ENCODE measurements around the gene CALML3.

The CALML3 gene

DNA sequence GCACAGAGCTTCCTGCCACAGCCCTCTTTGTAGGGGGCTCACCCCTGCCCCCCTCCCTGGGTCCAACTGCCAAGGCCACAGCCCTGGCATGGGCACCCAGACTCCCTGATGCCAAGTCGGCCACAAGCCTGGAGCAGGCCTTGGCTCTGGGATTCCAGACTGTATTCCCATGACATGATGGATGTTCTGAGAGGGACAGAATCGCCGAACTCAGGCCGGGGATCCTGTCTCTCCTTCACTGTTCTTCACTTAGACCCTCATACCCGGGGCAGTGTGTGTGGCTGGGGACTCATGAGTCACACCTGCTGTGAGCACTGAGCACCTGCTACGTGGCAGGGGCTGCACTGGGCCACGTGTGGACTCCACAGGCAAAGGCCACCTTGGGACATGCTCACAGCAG lies 33.3 kb upstream of the CALML3 start:
- WGBS, 2 experiments = 93 to 95% methylated on average over 7 of the region's 7 CpGs
- Histone ChIP-seq H3K4me3 (ENCODE audit: insufficient read depth, low read depth, low read length) (no peak overlapping the region), H3K27me3 (ENCODE audit: control insufficient read depth, insufficient read depth, low read length, poor library complexity, severe bottlenecking) (no peaks in the 10 kb centered on the region), H3K9me3 (ENCODE audit: control insufficient read depth, low read length) (no peaks in the 10 kb centered on the region), H3K27ac (ENCODE audit: insufficient read depth, low read depth, low read length, poor library complexity, severe bottlenecking) (no peak overlapping the region), H3K36me3 (ENCODE audit: control insufficient read depth, insufficient read depth, low read length) (no peaks in the 10 kb centered on the region), H3K4me1 (ENCODE audit: control insufficient read depth, insufficient read depth, low read length) (peaks cover 2% of the 10 kb centered on the region)

GRCh38 chr10:5492322-5492855 lies 32.4 kb upstream of the CALML3 start:
- H3K27ac ChIP-seq (ENCODE audit: insufficient read depth, low read depth, low read length, poor library complexity, severe bottlenecking) = no peak overlapping the region
- no peaks in the 10 kb centered on the region for H3K9me3 ChIP-seq (ENCODE audit: control insufficient read depth, low read length)
- no peaks in the 10 kb centered on the region for H3K27me3 ChIP-seq (ENCODE audit: control insufficient read depth, insufficient read depth, low read length, poor library complexity, severe bottlenecking)
- 93 to 94% methylated on average over 4 of the region's 4 CpGs for WGBS, 2 experiments
- no peaks in the 10 kb centered on the region for H3K36me3 ChIP-seq (ENCODE audit: control insufficient read depth, insufficient read depth, low read length)
- no peak overlapping the region for H3K4me3 ChIP-seq (ENCODE audit: insufficient read depth, low read depth, low read length)
- no peaks in the 10 kb centered on the region for H3K4me1 ChIP-seq (ENCODE audit: control insufficient read depth, insufficient read depth, low read length)

GRCh38 chr10:5492929-5493576 lies 31.7 kb upstream of the CALML3 start:
- Histone ChIP-seq H3K27me3 (ENCODE audit: control insufficient read depth, insufficient read depth, low read length, poor library complexity, severe bottlenecking) (no peaks in the 10 kb centered on the region), H3K9me3 (ENCODE audit: control insufficient read depth, low read length) (no peaks in the 10 kb centered on the region), H3K4me1 (ENCODE audit: control insufficient read depth, insufficient read depth, low read length) (no peaks in the 10 kb centered on the region), H3K36me3 (ENCODE audit: control insufficient read depth, insufficient read depth, low read length) (no peaks in the 10 kb centered on the region), H3K27ac (ENCODE audit: insufficient read depth, low read depth, low read length, poor library complexity, severe bottlenecking) (no peak overlapping the region), H3K4me3 (ENCODE audit: insufficient read depth, low read depth, low read length) (no peak overlapping the region)
- WGBS, 2 experiments = 93 to 94% methylated on average over 13 of the region's 13 CpGs

DNA sequence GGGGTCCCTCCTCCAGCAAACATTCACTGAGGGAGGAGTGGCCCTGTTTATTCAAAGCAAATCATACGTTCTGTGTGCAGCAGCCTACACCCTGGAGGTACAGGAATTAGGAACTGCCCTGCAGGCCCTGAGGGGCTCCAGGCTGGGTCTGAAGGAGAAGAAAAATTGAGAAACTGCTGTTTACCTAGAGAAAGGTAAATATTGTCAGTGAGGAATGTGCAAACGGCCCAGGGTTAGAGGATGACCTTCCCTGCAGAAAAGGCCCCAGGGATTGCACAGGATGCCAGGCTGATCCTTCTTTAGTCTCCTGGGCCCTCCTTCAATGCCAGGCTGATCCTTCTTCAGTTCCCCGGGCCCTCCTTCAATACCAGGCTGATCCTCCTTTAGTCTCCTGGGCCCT lies 31.1 kb upstream of the CALML3 start:
- Histone ChIP-seq H3K4me3 (ENCODE audit: insufficient read depth, low read depth, low read length) (no peak overlapping the region), H3K9me3 (ENCODE audit: control insufficient read depth, low read length) (no peaks in the 10 kb centered on the region), H3K27me3 (ENCODE audit: control insufficient read depth, insufficient read depth, low read length, poor library complexity, severe bottlenecking) (no peaks in the 10 kb centered on the region), H3K36me3 (ENCODE audit: control insufficient read depth, insufficient read depth, low read length) (no peaks in the 10 kb centered on the region), H3K27ac (ENCODE audit: insufficient read depth, low read depth, low read length, poor library complexity, severe bottlenecking) (peak overlapping the region; percentile 8), H3K4me1 (ENCODE audit: control insufficient read depth, insufficient read depth, low read length) (no peaks in the 10 kb centered on the region)
- WGBS, 2 experiments = 74 to 84% methylated on average over 3 of the region's 3 CpGs

DNA sequence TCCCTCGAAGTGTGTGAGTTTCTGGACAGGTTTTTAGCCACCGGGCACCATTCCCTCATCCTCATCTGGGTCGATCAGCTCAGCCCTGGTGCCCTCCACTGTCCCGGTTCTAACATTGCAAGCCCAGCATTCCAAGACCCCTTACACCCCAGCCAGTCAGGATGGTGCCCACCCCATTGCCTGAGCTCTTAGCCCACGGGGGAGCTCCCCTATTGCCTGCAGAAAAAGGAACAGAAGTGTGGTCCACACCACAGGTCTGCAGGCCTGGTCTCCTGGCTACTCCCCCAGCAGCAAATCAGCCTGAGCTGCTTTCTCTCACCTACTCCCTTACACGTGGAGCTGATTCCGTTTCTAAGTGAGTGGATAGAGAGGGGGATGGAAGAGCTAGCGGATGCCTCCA lies 30.1 kb upstream of the CALML3 start:
- no peak overlapping the region for H3K27ac ChIP-seq (ENCODE audit: insufficient read depth, low read depth, low read length, poor library complexity, severe bottlenecking)
- WGBS, 2 experiments = 93 to 96% methylated on average over 8 of the region's 8 CpGs
- no peaks in the 10 kb centered on the region for H3K36me3 ChIP-seq (ENCODE audit: control insufficient read depth, insufficient read depth, low read length)
- no peaks in the 10 kb centered on the region for H3K9me3 ChIP-seq (ENCODE audit: control insufficient read depth, low read length)
- H3K4me1 ChIP-seq (ENCODE audit: control insufficient read depth, insufficient read depth, low read length) = no peaks in the 10 kb centered on the region
- no peaks in the 10 kb centered on the region for H3K27me3 ChIP-seq (ENCODE audit: control insufficient read depth, insufficient read depth, low read length, poor library complexity, severe bottlenecking)
- no peak overlapping the region for H3K4me3 ChIP-seq (ENCODE audit: insufficient read depth, low read depth, low read length)

- Histone ChIP-seq H3K4me1 (ENCODE audit: control insufficient read depth, insufficient read depth, low read length) (no peaks in the 10 kb centered on the region), H3K36me3 (ENCODE audit: control insufficient read depth, insufficient read depth, low read length) (no peaks in the 10 kb centered on the region), H3K4me3 (ENCODE audit: insufficient read depth, low read depth, low read length) (no peak overlapping the region), H3K9me3 (ENCODE audit: control insufficient read depth, low read length) (no peaks in the 10 kb centered on the region), H3K27me3 (ENCODE audit: control insufficient read depth, insufficient read depth, low read length, poor library complexity, severe bottlenecking) (no peaks in the 10 kb centered on the region), H3K27ac (ENCODE audit: insufficient read depth, low read depth, low read length, poor library complexity, severe bottlenecking) (no peak overlapping the region)
- 92 to 93% methylated on average over 24 to 25 of the region's 25 CpGs for WGBS, 2 experiments
These were observed 28.2 kb upstream of the CALML3 start for GRCh38 chr10:5496261-5497250.

DNA sequence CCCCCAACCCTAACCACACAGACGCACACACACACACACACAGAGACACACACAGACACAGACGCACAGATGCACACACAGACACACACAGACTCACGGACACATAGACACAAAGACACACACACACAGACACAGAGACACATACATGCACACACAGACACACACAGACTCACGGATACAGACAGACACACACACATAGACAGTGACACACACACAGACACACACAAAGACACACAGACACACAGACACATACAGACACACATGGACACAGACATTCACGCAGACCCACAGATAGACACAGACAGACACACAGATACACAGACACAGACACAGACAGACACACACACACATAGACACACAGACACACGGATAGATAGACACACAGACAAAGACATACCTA lies 27.5 kb upstream of the CALML3 start:
- 84 to 89% methylated on average over 6 of the region's 6 CpGs for WGBS, 2 experiments
- H3K36me3 ChIP-seq (ENCODE audit: control insufficient read depth, insufficient read depth, low read length) = no peaks in the 10 kb centered on the region
- no peak overlapping the region for H3K4me3 ChIP-seq (ENCODE audit: insufficient read depth, low read depth, low read length)
- H3K27ac ChIP-seq (ENCODE audit: insufficient read depth, low read depth, low read length, poor library complexity, severe bottlenecking) = no peak overlapping the region
- H3K9me3 ChIP-seq (ENCODE audit: control insufficient read depth, low read length) = no peaks in the 10 kb centered on the region
- H3K27me3 ChIP-seq (ENCODE audit: control insufficient read depth, insufficient read depth, low read length, poor library complexity, severe bottlenecking) = no peaks in the 10 kb centered on the region
- no peaks in the 10 kb centered on the region for H3K4me1 ChIP-seq (ENCODE audit: control insufficient read depth, insufficient read depth, low read length)

DNA sequence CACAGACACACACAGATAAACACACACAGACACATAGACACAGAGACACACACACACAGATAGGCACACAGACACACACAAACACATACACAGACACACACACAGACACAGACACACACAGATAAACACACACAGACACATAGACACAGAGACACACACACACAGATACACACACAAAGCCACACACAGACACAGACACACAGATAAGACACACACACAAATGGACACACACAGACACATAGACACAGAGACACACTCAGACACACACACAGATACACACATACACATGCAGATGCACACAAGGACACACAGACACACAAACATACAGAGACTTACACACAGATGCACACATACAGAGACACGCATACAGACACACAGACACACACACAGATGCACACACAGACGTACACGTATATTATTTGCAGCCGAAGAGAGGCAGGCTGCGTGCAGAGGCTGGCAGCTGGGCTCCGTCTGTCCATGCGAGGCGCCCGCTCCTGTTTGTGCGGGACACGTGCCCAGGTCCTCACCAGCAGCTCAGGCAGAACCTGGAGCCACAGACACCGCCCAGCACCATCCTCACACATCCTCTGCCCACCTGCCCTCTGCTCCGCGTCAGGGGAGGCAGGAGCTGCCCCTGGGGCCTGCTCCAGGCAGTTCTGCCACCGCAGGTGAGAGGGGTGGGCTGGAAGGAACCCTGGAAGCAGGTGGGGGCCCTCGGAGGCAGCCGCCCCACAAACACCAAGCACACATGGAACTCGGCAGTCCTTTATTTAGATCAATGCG lies 26.6 kb upstream of the CALML3 start:
- H3K9me3 ChIP-seq (ENCODE audit: control insufficient read depth, low read length) = no peaks in the 10 kb centered on the region
- 94 to 96% methylated on average over 19 of the region's 19 CpGs for WGBS, 2 experiments
- no peak overlapping the region for H3K27ac ChIP-seq (ENCODE audit: insufficient read depth, low read depth, low read length, poor library complexity, severe bottlenecking)
- H3K4me3 ChIP-seq (ENCODE audit: insufficient read depth, low read depth, low read length) = no peak overlapping the region
- no peaks in the 10 kb centered on the region for H3K27me3 ChIP-seq (ENCODE audit: control insufficient read depth, insufficient read depth, low read length, poor library complexity, severe bottlenecking)
- no peaks in the 10 kb centered on the region for H3K4me1 ChIP-seq (ENCODE audit: control insufficient read depth, insufficient read depth, low read length)
- no peaks in the 10 kb centered on the region for H3K36me3 ChIP-seq (ENCODE audit: control insufficient read depth, insufficient read depth, low read length)

GRCh38 chr10:5498791-5499492 lies 25.8 kb upstream of the CALML3 start:
- H3K27ac ChIP-seq (ENCODE audit: insufficient read depth, low read depth, low read length, poor library complexity, severe bottlenecking) = no peak overlapping the region
- H3K4me1 ChIP-seq (ENCODE audit: control insufficient read depth, insufficient read depth, low read length) = no peaks in the 10 kb centered on the region
- H3K36me3 ChIP-seq (ENCODE audit: control insufficient read depth, insufficient read depth, low read length) = no peaks in the 10 kb centered on the region
- H3K4me3 ChIP-seq (ENCODE audit: insufficient read depth, low read depth, low read length) = no peak overlapping the region
- WGBS, 2 experiments = 92 to 93% methylated on average over 61 of the region's 61 CpGs
- H3K9me3 ChIP-seq (ENCODE audit: control insufficient read depth, low read length) = no peaks in the 10 kb centered on the region
- H3K27me3 ChIP-seq (ENCODE audit: control insufficient read depth, insufficient read depth, low read length, poor library complexity, severe bottlenecking) = no peaks in the 10 kb centered on the region

All from ectodermal cell (in vitro differentiated cells).